ENCODE measurements around the gene TCAF1.

TCAF1 gene

DNA sequence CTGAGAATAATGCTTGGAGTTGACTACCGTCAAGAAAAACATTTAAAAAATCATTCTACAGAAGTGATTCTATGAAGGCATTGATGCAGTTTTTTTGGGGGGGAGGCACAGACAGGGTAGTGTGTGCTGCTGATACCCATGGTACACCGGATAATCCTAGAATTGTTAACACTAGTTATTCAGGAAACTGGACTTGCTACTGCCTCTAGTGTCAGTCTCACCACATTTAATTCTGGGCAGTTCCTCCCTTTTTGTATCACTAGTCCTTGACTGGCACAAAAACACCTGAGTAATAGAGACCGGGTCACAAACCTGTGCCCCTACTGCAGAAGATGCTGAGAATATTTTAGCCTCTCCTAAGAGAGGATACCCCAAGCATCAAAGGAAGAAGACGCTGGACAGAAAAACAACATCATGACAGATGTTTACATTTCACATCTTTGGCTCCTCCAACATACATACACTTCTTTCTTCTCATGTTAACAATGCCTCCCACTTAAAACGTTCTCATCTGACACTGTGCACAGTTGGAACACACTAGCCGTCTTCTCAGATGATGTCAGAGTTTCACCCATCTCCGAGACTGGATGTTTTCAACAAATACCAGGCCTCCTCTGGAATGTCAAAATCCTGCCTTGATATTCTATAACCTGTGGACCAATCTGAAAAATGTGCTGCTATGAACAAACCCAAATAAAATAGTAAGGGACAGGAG, 13.1 kb upstream of the TCAF1 start:
- Mint-ChIP-seq H3K27me3 (ENCODE audit: low read depth, poor library complexity) (no peaks in the 10 kb centered on the region), H3K4me1 (peaks cover 5% of the 10 kb centered on the region), H3K4me3 (no peak overlapping the region), H3K9me3 (peaks cover 4% of the 10 kb centered on the region), H3K36me3 (ENCODE audit: low read depth) (no peaks in the 10 kb centered on the region), H3K27ac (no peak overlapping the region)
- TF ChIP-seq, protein P1, sequence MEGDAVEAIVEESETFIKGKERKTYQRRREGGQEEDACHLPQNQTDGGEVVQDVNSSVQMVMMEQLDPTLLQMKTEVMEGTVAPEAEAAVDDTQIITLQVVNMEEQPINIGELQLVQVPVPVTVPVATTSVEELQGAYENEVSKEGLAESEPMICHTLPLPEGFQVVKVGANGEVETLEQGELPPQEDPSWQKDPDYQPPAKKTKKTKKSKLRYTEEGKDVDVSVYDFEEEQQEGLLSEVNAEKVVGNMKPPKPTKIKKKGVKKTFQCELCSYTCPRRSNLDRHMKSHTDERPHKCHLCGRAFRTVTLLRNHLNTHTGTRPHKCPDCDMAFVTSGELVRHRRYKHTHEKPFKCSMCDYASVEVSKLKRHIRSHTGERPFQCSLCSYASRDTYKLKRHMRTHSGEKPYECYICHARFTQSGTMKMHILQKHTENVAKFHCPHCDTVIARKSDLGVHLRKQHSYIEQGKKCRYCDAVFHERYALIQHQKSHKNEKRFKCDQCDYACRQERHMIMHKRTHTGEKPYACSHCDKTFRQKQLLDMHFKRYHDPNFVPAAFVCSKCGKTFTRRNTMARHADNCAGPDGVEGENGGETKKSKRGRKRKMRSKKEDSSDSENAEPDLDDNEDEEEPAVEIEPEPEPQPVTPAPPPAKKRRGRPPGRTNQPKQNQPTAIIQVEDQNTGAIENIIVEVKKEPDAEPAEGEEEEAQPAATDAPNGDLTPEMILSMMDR (IDR thresholded peaks at IDR 0.05), result no peak
- no peak for DNase-seq

DNA sequence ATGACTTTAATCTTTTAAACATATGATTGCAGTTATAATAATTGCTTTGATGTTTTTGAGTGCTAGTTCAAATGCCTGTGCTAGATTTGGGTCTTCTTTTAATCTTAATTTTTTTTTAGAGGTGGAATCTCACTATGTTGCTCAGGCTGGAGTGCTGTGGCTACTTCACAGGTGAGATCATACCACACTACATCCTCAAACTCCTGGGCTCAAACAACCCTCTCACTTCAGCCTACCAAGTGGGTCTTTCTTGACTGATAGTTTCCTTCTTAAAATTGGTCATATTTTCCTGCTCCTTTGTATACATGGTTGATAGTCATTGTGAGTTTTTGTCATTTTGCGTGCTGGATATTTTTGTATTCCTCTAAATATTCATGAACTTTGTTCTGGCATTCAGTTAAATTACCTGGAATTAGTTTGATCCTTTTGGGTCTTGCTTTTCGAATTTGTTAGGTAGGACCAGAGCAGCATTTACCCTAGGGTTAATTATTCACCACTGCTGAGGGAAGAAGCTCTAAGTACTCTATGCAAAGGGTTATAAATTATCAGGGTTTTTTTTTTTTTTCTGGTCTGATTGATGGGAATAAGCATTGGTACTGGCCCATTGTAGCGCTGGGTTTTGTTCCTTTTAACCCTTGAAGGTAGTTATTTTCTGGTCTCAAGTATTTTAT, 12.1 kb upstream of the TCAF1 start:
- Mint-ChIP-seq H3K4me1 (peaks cover 9% of the 10 kb centered on the region), H3K36me3 (ENCODE audit: low read depth) (no peaks in the 10 kb centered on the region), H3K27me3 (ENCODE audit: low read depth, poor library complexity) (no peaks in the 10 kb centered on the region), H3K4me3 (no peak overlapping the region), H3K27ac (no peak overlapping the region), H3K9me3 (peaks cover 4% of the 10 kb centered on the region)
- DNase-seq, result no peak
- TF ChIP-seq, protein P1 (IDR thresholded peaks at IDR 0.05), result no peak

DNA sequence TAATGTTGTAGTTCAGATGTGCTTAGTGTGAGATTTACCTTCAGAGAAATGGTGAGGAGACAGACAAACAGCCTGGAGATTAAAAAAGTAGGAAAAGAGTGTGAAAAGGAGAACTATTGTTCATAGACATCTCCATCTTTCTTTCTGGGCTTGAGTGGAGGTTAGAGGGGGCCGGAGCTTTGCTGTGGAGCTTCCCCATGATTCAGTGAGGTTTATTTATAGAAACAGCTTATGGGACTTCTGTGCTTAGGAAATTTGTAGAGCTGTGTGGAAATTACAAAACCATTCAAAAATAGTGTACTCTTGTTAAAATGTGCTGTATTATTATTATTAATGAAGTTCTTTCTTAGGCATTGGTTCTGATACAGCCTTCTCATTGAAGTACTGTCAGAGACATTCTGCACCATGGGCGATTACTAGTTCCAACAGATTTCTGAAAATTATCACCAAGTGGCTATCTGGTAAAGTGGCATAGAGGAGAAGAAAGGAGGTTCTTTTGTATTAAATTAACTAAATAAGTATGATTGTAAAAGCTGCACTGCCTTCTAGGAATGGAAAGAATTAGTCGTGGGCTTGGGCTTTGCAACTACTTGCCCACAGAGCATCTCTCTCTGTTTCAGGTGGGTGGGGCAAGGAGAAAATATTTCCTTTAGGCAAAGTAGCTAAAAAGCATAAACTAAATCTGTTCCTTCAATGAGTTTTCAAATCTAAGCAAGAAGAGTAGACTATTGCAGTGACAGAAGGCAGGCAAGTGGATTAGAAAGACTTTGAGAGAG, 8.7 kb upstream of the TCAF1 start:
- Mint-ChIP-seq H3K27me3 (ENCODE audit: low read depth, poor library complexity) (peaks cover 5% of the 10 kb centered on the region), H3K27ac (no peak overlapping the region), H3K9me3 (no peaks in the 10 kb centered on the region), H3K4me1 (peaks cover 13% of the 10 kb centered on the region), H3K36me3 (ENCODE audit: low read depth) (no peaks in the 10 kb centered on the region), H3K4me3 (no peak overlapping the region)
- no peak for DNase-seq
- TF ChIP-seq, protein P1 (IDR thresholded peaks at IDR 0.05), result no peak

DNA sequence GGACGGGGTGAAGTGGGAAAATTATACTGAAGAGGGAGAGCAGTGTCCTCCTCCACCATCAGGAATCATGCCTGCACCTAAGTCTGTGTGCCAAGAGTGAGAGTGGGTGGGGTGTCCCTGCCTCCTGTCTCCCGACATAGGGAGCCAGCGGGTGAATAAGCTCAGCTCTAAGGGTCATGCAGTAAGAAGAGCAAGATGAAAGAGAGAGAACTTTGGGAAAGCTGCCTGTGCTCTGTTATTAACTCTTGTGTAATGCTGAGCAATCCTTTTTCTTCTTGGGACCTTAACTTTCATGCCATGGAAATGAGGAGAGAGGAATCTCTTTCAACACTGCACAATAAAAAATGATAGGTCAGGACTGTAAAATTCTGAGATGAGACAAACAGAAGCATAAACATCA, 7.9 kb upstream of the TCAF1 start:
- peaks cover 5% of the 10 kb centered on the region for H3K27me3 Mint-ChIP-seq (ENCODE audit: low read depth, poor library complexity)
- H3K27ac Mint-ChIP-seq, result no peak overlapping the region
- no peak for DNase-seq
- H3K4me1 Mint-ChIP-seq, result peaks cover 21% of the 10 kb centered on the region
- H3K9me3 Mint-ChIP-seq, result no peaks in the 10 kb centered on the region
- H3K4me3 Mint-ChIP-seq, result no peak overlapping the region
- TF ChIP-seq, protein P1 (IDR thresholded peaks at IDR 0.05), result no peak
- no peaks in the 10 kb centered on the region for H3K36me3 Mint-ChIP-seq (ENCODE audit: low read depth)

DNA sequence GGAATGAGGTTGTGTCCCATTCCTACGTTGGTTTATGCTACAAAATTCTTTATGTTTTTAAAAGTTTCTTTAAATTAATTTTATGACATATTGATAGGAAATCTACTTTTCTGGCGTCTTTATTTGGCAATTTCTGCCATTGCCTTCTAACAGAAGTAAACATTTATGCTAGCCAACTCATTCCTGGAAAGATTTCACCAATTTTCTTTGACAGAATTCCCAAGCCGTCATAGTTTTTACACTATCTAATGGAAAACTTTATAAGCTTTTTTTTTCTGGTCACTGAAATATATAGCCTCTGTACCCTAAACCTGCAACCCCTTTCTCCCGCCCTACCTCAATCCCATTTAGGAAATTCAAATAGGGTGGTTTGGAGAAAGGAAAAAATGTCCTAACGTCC, 6.1 kb upstream of the TCAF1 start:
- no peak overlapping the region for H3K27ac Mint-ChIP-seq

More for the DNA sequence above, 6.1 kb upstream of the TCAF1 start:
- Mint-ChIP-seq H3K9me3 (no peaks in the 10 kb centered on the region), H3K4me3 (no peak overlapping the region), H3K36me3 (ENCODE audit: low read depth) (no peaks in the 10 kb centered on the region), H3K4me1 (peaks cover 33% of the 10 kb centered on the region), H3K27me3 (ENCODE audit: low read depth, poor library complexity) (peaks cover 10% of the 10 kb centered on the region)
- TF ChIP-seq, protein P1 (IDR thresholded peaks at IDR 0.05), result no peak
- DNase-seq, result no peak

Measured in nephron progenitor cell (in vitro differentiated cells).